Measurements from ENCODE around the gene FGF3. TPM values are rescaled to one million over a fixed set of nuclear protein-coding genes. Genes with fewer than 3 reads are reported as not detected.

FGF3 gene
- total and polyA plus RNA-seq, 10 of the 15 experiments (the other 5 are each of a cell fraction or from before 2014, with no cell fraction given): not detected

DNA sequence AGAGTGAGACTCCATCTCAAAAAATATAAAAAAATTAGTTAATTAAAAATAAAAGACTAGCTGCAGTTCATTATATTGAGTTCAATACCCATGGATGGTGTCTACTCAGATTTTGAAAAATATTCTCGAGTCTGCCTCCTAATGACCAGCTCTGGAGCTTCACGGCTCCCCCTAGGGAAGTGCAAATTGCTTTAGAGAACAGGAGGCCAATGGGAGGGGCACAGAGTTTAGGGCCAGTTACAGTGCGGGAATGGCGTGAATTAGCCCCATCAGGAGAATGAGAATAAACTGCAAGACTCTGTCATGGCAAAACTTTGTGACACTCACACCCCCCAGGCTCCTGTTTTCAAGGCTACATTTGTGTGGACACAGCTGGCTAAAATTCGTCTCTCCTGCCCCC lies 48.7 kb downstream of the FGF3 start:
- H3K9me3 ChIP-seq (replicated peaks; ENCODE audit: control insufficient read depth, insufficient read depth, low read length): no peaks in the 10 kb centered on the region
- DNase-seq (ENCODE audit: low read depth, low spot score) (no peak), FAIRE-seq (no peak), ATAC-seq (no peak)
- no peaks in the 10 kb centered on the region for H3K36me3 ChIP-seq (ENCODE audit: control insufficient read depth in 2 of 2, insufficient read depth in 2 of 2, low read length in 1 of 2)
- H2AFZ ChIP-seq (ENCODE audit: control insufficient read depth, low read depth, low read length): no peak overlapping the region
- no peaks in the 10 kb centered on the region for H3K79me2 ChIP-seq (ENCODE audit: control insufficient read depth, insufficient read depth, low read length)
- intact Hi-C loops (cut with micrococcal nuclease; ENCODE audit: unreplicated experiment): no loop called here
- RAD21 ChIA-PET (ENCODE audit: unreplicated experiment): no interaction called here
- POLR2A ChIA-PET: no interaction called here
- H3K4me3 ChIP-seq: no peak overlapping the region
- SMC1A ChIA-PET (ENCODE audit: uncharacterized antibody, unreplicated experiment): no interaction called here
- H3K9ac ChIP-seq (ENCODE audit: control insufficient read depth, insufficient read depth, low read length): no peak overlapping the region
- TF ChIP-seq NR2C2 (IDR thresholded peaks at IDR 0.05; ENCODE audit: borderline replicate concordance, control insufficient read depth, insufficient read length, low read depth) (no peak), ASH2L (IDR thresholded peaks at IDR 0.05; ENCODE audit: borderline replicate concordance, low read depth) (no peak), YBX1 (IDR thresholded peaks at IDR 0.05) (no peak), RCOR1 (conservative IDR thresholded peaks at IDR 0.05; ENCODE audit: low read depth, low read length) (no peak), DPF2 (IDR thresholded peaks at IDR 0.05) (no peak), SUPT20H (IDR thresholded peaks at IDR 0.05; ENCODE audit: borderline replicate concordance, control insufficient read depth, low read depth, low read length) (no peak), JUND (IDR thresholded peaks at IDR 0.05; ENCODE audit: low read depth, low read length) (no peak), TCF7 (IDR thresholded peaks at IDR 0.05; ENCODE audit: borderline replicate concordance) (no peak), CBX3 (IDR thresholded peaks at IDR 0.05; ENCODE audit: borderline replicate concordance, low read depth) (no peak), ZBED1 (IDR thresholded peaks at IDR 0.05; ENCODE audit: borderline replicate concordance) (no peak), CBFB (IDR thresholded peaks at IDR 0.05; ENCODE audit: low read depth) (no peak), FOXK2 (IDR thresholded peaks at IDR 0.05) (no peak)
- TF ChIP-seq, protein P1, sequence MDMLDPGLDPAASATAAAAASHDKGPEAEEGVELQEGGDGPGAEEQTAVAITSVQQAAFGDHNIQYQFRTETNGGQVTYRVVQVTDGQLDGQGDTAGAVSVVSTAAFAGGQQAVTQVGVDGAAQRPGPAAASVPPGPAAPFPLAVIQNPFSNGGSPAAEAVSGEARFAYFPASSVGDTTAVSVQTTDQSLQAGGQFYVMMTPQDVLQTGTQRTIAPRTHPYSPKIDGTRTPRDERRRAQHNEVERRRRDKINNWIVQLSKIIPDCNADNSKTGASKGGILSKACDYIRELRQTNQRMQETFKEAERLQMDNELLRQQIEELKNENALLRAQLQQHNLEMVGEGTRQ (IDR thresholded peaks at IDR 0.05; ENCODE audit: borderline replicate concordance, low read depth, low read length): no peak
- no peaks in the 10 kb centered on the region for H3K4me1 ChIP-seq (ENCODE audit: control insufficient read depth, insufficient read depth, low read length)
- in situ Hi-C loops (cut with MboI): no loop called here
- no TSS peak for BruUV-seq (replicated peaks)
- WGBS (ENCODE audit: insufficient coverage, insufficient replicate concordance, low lambda C conversion rate, missing lambda C conversion rate): 29% methylated on average over 5 of the region's 5 CpGs
- H3K4me2 ChIP-seq (ENCODE audit: control insufficient read depth, insufficient read depth): no peak overlapping the region
- no peaks in the 10 kb centered on the region for H4K20me1 ChIP-seq (ENCODE audit: control insufficient read depth, insufficient read depth)
- CTCF ChIA-PET: no interaction called here
- H3K27ac ChIP-seq (ENCODE audit: control insufficient read depth, insufficient read depth): no peak overlapping the region
- peaks cover 0 to 2% of the 10 kb centered on the region in 2 experiments; a peak in 2 of 4 replicates for H3K27me3 ChIP-seq (replicated peaks in 1 of 2; ENCODE audit: control insufficient read depth in 2 of 2, insufficient read depth in 2 of 2, low read length in 1 of 2)
